HG03139 (cell line): ENCODE measurements around the gene NOS1.

Experiments used
- ATAC-seq: cut with Tn5 transposase; IDR thresholded peaks from one replicate; pipeline ENCODE4 v1.9.1; 2021; ENCODE audit not compliant: unreplicated experiment

Gene NOS1

GRCh38 chr12:117365049-117365616 is 3.7 kb upstream of the NOS1 start:
- no peak for ATAC-seq

- ATAC-seq = no peak
Observed at GRCh38 chr12:117363953-117364486, 2.6 kb upstream of the NOS1 start.

- ATAC-seq = no peak
Observed at GRCh38 chr12:117363056-117363662, 1.7 kb upstream of the NOS1 start.

- ATAC-seq = no peak
Observed at GRCh38 chr12:117362391-117362790, 965 bp upstream of the NOS1 start.

GRCh38 chr12:117361905-117362304 is 479 bp upstream of the NOS1 start:
- ATAC-seq = no peak

GRCh38 chr12:117360551-117361346 is 677 bp downstream of the NOS1 start:
- ATAC-seq = no peak

GRCh38 chr12:117360222-117360550 is 1.2 kb downstream of the NOS1 start:
- ATAC-seq = no peak

- ATAC-seq = no peak
Observed at GRCh38 chr12:117359029-117359845, 2.2 kb downstream of the NOS1 start.

- ATAC-seq = no peak
Observed at GRCh38 chr12:117356048-117356447, 5.4 kb downstream of the NOS1 start.

- ATAC-seq = no peak
Observed at GRCh38 chr12:117352883-117353282, 8.5 kb downstream of the NOS1 start.

- no peak for ATAC-seq
Observed at GRCh38 chr12:117352206-117352605, 9.2 kb downstream of the NOS1 start.

- no peak for ATAC-seq
Observed at GRCh38 chr12:117350140-117350539, 11.3 kb downstream of the NOS1 start.

- no peak for ATAC-seq
Observed at GRCh38 chr12:117347588-117347987, 13.8 kb downstream of the NOS1 start.

GRCh38 chr12:117344716-117345115 is 16.7 kb downstream of the NOS1 start:
- no peak for ATAC-seq

GRCh38 chr12:117343849-117344248 is 17.6 kb downstream of the NOS1 start:
- ATAC-seq = no peak

- ATAC-seq = no peak
Observed at GRCh38 chr12:117343296-117343695, 18.1 kb downstream of the NOS1 start.

GRCh38 chr12:117342682-117343081 is 18.7 kb downstream of the NOS1 start:
- no peak for ATAC-seq

- ATAC-seq = no peak
Observed at GRCh38 chr12:117342247-117342646, 19.2 kb downstream of the NOS1 start.

- ATAC-seq = no peak
Observed at GRCh38 chr12:117339104-117339503, 22.3 kb downstream of the NOS1 start.

- no peak for ATAC-seq
Observed at GRCh38 chr12:117334855-117335587, 26.4 kb downstream of the NOS1 start.

GRCh38 chr12:117334051-117334450 is 27.4 kb downstream of the NOS1 start:
- ATAC-seq = no peak
